Measurements from ENCODE around the gene AK8.

The AK8 gene

DNA sequence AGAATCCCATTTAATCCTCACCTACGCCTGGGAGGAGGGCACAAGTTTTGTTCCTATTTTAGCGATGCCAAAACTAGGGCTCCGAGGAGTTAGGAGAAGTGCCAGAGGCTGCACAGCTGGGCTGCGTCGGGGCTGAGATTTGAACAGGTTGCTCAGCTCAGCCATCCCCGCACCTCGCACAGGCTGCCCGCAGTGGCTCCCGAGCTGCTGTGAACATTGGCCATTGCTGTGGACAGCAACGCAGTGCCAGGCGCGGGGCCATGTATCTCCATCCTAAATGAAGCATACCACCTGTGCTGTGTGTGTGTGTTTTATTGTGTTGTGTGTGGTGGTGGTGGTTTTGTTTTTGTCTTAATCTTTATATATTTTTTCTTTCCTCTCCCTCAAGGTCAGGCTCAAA lies 52.0 kb downstream of the AK8 start:
- no peak for DNase-seq (ENCODE audit: low read depth in 2 of 2)

GRCh38 chr9:132825430-132825829 lies 52.7 kb downstream of the AK8 start:
- no peak for DNase-seq (ENCODE audit: low read depth in 2 of 2)

DNA sequence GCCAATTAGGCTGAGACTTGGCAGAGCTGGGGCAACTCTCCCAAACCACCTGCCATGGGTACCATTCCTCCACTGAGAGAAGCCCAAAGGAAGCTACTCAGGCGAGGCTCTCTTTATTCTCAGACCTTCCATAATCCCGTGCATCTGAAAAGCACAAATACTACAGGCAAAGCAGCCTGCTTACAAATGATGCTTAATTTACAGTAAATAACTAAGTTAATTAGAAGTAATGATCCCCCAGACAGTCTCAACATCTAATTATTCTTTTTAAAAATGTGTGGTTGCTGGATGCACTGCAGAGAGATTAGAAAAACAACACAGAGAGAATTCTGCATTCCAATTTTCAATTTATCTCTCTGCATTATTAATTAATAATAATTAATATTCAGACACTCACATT lies 53.1 kb downstream of the AK8 start:
- no peak for DNase-seq (ENCODE audit: low read depth in 2 of 2)

DNA sequence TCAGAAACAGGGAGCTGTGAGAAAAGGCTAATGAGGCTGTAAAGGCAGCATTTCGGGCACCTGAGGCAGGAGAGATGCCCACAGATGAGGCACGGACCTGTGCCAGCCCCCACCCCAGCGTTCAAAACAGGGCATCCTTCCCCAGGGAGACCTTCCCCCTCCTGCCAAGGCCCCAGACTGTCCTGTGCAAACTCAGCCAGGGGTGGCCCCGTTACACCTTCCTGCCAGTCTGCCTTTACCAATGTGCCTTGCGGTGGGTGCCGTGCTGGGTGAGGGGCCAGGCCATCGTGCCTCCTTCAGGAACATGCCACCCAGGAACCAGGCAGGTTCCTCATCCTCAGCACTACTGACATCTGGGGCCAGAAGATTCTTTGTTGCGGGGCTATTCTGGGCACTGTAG lies 53.9 kb downstream of the AK8 start:
- no peak for DNase-seq (ENCODE audit: low read depth in 2 of 2)

DNA sequence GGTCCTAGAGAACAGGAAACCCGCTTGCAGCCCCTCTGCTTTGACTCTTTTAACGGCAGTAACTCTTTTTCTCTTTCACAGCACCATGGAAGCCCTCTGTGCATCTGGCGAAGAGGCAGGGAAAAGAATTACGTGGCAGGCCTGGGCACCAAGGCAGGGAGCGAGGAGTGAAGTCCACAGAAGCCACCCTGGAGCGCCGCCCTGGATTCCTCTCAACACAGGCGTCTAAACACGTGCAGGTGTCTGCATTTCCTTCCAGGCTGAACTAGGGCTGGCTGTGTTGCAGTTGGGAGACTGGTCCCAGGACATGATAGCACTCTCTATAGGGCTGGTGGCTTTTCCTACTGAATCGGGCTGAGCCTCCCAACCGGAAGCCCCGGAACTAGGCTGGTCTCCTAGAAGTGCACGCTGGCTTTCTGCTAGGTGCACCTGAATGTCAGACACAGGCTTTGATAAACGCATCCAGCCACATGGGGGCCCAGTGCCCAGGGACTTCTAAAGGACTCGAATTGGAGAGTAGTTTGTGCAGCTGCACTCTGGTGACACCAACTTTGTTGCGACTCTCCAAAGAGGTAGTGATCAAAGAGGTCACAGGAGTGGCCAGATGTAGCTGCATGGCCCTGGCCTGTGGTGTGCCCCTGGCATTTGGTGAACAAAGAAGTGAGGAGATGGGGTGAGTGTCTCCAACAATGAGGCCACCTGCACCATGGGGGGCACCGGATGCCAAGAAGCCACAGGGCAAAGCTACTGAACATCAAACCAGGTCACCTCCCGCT lies 54.5 kb downstream of the AK8 start:
- DNase-seq (ENCODE audit: low read depth in 2 of 2), result no peak

GRCh38 chr9:132820169-132820944 lies 57.7 kb downstream of the AK8 start:
- no peak for DNase-seq (ENCODE audit: low read depth in 2 of 2)

DNA sequence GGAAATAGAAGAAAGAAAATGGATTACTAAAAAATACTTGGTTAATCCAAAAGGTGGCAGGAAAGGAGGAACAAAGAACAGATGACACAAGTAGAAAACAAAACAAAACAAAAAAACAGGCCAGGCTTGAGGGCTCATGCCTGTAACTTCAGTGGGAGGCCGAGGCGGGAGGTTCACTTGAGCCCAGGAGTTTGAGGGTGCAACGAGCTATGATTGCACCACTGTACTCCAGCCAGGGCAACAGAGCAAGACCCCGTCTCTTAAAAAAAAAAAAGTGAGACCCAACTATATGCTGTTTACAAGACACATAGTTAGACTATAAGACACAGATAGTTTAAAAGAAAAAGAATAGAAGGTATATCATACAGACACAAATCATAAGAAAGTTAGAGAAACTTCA lies 59.5 kb downstream of the AK8 start:
- no peak for DNase-seq (ENCODE audit: low read depth in 2 of 2)

DNA sequence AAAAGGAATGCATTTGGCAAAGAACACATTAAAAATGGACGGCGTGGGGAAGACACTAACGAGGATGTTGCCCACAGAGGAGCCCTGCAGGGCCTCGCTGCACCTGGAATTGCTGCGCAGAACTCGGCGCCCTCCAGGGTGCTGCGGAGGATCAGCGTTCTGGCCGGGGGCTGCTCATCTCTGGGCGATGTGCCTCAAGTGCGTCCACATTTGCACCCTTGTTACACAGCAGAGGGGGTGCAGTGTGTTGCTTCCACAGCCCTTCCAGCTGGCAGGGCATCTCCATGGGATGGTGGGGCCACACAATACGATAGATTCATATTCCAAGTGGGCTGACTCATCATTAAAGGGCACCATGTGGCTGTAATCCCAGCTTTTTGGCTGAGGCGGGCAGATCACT lies 63.1 kb downstream of the AK8 start:
- no peak for DNase-seq (ENCODE audit: low read depth in 2 of 2)

- no peak for DNase-seq (ENCODE audit: low read depth in 2 of 2)
Observed at GRCh38 chr9:132813115-132813771, 64.8 kb downstream of the AK8 start.

DNA sequence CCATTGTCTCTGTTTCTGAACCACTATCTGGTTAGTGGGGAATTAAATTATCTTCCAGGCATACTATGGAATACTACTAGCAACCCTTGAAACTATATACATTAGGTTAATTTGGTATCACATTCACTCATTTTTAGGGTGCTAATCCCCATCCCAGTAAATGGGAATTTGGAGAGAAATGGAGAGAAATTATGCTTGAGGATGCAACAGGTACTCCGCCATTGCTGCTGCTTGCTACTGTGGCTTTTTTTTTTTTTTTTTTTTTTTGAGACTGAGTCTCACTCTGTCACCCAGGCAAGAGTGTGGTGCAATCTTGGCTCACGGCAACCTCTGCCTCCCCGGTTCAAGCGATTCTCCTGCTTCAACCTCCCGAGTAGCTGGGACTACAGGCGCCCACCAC lies 66.1 kb downstream of the AK8 start:
- DNase-seq (ENCODE audit: low read depth in 2 of 2), result no peak

- DNase-seq (ENCODE audit: low read depth in 2 of 2), result no peak
Observed at GRCh38 chr9:132810314-132810713, 67.8 kb downstream of the AK8 start.

GRCh38 chr9:132809677-132810271 lies 68.3 kb downstream of the AK8 start:
- no peak for DNase-seq (ENCODE audit: low read depth in 2 of 2)

GRCh38 chr9:132808645-132809044 lies 69.4 kb downstream of the AK8 start:
- DNase-seq (ENCODE audit: low read depth in 2 of 2), result no peak

DNA sequence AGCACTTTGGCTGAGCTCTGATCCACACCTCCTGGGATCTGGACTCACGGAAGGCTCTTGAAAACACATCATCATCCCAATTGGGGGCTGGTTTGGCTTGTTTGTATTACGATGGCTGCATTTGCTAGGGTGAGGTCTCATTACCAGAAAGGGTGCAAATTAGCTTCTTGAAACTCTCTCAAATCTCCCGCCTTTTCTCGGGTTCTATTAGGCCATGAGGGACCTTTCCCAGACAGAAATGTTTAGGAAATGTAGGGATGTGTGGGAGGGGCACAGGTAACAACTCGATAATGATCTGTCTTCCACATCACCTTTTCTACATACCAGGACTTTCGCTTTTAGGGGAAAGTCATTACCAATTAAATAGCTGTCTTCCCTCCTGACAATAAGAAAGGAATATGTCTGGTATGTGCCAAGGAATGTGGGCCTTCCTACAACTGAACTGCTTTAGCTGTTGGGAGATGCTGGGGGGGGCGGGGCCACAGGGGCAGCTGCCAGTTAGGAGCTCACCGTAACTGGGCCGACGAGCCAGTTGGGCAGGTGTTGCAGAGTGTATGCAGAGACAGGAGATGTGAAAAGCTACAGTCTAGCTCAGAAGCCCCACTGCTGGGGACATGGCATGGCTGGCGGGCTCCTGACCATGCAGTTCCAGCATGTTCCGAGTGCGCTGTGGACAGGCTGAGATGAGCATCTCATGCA lies 71.2 kb downstream of the AK8 start:
- no peak for DNase-seq (ENCODE audit: low read depth in 2 of 2)

- DNase-seq (ENCODE audit: low read depth in 2 of 2), result no peak
Observed at GRCh38 chr9:132806306-132806705, 71.8 kb downstream of the AK8 start.

DNA sequence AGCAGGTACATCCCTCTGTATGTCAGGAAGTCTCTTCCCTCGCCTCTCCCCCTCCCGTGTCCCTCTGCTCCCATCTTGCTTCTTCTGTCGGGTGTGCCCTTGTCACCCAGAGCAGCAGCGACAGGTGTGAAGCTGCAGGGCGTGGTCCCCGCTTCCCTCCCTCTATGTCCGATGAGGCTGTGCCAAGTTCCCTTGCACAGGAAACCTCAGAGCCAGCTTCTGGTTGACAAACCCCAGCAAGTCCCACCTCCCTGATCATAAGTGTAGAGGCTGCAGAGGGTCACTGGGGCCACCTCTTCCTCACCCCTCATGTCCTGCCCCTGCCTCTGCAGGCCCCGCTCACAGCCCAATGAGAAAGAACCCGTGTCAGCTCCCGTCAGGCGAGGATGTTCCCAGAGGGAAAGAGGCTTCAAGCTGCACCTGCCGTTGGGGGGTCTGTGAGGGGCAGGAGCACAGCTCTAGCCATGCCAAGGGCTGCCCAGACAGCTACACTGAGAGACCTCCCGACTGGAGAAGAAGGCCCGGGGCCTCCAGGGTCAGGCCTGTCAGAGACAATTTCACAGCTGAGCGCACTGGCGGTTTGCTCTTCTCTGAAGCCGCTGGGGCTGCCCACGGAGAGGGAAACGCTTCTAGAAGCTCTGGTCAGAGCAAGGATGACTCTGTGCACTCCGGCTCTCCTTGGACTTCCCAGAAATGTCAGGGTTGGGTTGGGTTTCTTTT lies 73.3 kb downstream of the AK8 start:
- DNase-seq (ENCODE audit: low read depth in 2 of 2), result no peak

- no peak for DNase-seq (ENCODE audit: low read depth in 2 of 2)
Observed at GRCh38 chr9:132802121-132802795, 75.8 kb downstream of the AK8 start.

GRCh38 chr9:132801659-132802058 lies 76.4 kb downstream of the AK8 start:
- DNase-seq (ENCODE audit: low read depth in 2 of 2), result no peak

DNA sequence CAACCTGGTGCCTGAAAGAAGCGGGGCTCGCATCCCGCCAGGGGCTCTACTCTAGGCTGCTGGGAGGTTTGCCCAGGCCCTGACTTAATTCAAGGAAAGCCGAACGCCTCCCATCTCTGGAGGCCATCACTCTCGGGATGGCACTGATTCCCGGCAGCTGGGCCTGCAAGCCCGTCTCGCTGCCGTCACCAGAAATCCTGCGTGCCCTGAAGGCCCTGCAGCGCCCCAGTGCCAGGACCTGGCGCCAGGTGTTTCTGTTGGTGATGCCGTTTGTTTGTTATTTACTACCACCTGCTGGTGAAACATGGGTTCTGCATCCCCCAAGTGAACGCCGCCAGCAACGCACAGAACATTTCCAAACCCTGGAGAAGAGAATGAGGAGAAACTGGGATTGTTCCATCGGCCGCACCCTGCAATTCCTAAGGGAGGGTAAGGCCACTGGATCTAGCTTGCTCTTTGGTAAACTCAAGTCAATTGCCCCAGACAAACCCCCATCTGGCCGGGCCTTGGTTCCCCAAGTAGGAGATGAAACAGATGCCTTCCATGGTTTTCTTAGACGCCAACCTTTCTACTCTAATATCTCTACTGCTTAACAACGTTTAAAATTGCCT lies 77.9 kb downstream of the AK8 start:
- peak; percentile 40 to 42 for DNase-seq (ENCODE audit: low read depth in 2 of 2)

Measured in stimulated activated CD4-positive, alpha-beta T cell treated with anti-CD3 and anti-CD28 coated beads, Interleukin-15, amount 100 ng/mL, for 48 hours (primary cell).